Stimulated activated CD4-positive, alpha-beta T cell treated with anti-CD3 and anti-CD28 coated beads, Interleukin-2, amount 100 ng/mL, for 4 hours (primary cell): ENCODE results near the gene C22orf23.
"Not testable (repeated sequence)": the region's sequence is repeated elsewhere in the genome, so short reads cannot be mapped to it uniquely, and the experiment has no call there.

Source experiments
- DNase-seq: peaks from one replicate; pipeline ENCODE4 v3.0.0-alpha.2; 2020; ENCODE audit warnings: low read depth

C22orf23 gene

DNA sequence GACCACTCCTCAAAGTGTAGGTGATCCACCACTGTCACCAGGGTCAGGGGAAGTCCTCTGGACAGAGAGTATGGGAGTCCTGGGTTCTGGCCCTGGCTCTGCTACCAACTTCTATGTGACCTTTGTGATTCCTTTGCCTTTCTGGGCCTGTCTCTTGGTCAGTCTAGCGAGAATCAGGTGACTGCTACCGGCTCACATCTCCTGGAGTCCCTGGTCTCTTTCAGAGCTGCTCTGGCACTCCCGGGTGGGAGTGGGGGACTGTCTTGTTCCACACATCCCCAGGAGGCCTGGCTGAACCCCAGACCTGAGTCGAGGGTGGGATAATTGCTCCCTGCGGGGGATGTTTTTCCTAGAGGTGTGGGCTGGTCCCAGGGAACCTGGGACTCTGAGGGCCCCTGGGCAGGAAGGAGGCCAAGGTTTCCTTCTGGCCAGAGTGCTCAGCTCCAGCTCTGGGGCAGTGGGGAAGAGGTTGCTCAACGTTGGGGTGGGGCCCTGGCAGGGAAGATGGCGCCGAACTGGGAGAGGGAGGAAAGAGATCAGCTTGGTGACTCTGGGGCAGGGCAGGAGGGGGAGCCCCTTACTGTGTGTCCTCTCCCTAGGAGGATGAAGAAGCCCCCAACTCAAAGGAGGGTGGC lies 28.9 kb upstream of the C22orf23 start:
- no peak for DNase-seq

DNA sequence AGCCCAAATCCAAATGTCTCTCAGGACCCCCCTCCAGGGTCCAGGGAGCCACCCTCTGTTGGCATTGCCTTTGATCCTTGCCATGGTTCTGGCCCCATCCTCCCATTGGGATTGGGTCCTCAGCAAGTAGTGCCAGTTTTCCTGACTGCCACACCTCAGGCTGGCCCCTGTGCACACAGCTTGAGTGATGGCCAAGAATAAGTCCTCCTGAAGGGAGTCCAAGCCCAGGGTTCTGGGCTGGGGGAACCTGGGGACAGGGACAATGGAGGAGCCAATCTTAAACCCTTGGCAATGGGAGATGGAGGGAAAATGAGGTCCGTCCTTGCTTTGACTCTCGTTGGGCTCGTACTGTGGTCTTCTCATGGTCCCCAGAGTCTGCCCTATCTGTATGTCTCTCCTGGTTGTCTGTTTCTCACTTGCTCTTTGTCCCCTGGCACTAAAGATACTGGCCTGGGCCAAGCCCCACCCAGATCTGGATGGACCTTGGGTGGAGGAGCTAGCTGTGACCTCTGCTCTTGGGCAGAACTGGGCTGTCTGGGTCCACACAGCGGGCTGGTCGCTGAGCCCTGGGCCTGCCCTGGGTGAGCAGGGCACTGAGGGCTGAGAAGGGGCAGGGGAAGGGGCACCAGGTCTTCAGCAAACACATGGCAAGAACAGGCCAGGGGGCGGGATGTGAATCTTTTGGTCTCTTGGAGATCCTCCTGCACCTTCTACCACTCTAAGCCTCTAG lies 28.0 kb upstream of the C22orf23 start:
- no peak for DNase-seq

DNA sequence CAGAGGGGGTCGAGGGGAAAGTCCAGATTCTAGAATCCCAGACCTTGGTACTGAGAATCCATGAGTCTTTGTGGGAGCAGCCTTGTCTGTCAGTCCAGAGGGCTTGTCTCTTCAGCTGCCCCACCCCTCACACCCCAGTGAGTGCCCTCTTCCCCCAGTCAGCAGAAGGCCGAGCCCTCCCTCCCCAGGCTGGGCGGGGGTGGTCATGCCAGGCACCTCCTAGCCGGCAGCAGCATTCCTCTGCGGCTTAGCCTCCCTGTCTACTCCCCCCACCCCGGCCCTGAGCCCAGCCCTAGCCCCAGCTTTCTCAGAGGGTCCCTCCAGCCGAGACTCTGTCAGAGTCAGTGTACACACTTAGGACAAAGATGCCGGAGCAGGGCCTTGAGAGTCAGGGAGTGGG lies 26.4 kb upstream of the C22orf23 start:
- no peak for DNase-seq

DNA sequence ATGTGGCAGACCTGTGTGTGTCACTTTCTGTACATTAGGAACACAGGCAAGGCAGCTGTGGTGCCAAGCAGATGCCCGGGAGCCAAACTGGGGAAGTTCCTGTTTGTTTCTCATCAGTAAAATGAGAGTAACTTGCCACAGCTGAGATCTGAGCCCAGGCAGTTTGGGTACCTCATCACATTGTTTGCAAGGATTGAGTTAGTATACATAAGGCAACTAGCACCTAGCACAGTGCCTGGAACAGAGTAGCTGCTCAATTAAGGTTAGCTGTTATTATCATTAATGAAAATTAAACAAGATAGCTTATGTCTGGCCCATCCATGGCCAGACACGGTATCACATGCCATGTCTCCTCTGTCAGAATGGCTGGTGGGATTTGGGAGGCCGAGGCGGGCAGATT lies 23.1 kb upstream of the C22orf23 start:
- no peak for DNase-seq

DNA sequence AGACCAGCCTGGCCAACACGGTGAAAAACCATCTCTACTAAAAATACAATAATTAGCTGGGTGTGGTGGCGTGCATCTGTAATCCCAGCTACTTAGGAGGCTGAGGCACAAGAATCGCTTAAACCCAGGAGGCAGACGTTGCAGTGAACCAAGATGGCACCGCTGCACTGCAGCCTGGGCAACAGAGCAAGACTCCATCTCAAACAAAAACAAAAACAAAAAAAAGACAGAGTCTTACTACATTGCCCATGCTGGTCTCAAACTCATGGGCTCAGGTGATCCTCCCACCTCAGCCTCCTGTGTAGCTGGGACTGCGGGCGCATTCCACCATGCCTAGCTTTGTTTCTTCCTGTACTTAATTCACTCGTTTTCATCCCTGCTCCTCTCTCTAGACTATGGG lies 22.6 kb upstream of the C22orf23 start:
- not testable (repeated sequence) for DNase-seq

DNA sequence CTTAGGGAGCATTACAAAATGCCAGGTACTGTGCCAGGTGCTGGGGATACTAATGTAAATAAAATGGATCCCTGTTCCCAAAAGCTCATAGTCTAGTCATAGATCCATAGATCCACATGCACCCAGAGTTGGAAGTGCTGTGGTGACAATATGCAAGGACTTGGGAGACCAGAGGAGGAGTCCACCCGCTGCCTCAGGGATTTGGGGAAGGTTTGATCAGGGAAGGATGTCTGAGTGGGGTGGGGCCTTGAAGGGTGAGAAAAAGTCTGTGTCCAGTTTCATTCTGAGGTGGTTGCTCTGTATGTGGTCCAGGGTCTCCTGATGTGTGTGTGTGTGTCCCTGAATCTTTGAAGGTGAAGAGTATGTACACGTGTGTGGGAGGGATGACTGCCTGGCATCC lies 21.8 kb upstream of the C22orf23 start:
- DNase-seq: no peak

DNA sequence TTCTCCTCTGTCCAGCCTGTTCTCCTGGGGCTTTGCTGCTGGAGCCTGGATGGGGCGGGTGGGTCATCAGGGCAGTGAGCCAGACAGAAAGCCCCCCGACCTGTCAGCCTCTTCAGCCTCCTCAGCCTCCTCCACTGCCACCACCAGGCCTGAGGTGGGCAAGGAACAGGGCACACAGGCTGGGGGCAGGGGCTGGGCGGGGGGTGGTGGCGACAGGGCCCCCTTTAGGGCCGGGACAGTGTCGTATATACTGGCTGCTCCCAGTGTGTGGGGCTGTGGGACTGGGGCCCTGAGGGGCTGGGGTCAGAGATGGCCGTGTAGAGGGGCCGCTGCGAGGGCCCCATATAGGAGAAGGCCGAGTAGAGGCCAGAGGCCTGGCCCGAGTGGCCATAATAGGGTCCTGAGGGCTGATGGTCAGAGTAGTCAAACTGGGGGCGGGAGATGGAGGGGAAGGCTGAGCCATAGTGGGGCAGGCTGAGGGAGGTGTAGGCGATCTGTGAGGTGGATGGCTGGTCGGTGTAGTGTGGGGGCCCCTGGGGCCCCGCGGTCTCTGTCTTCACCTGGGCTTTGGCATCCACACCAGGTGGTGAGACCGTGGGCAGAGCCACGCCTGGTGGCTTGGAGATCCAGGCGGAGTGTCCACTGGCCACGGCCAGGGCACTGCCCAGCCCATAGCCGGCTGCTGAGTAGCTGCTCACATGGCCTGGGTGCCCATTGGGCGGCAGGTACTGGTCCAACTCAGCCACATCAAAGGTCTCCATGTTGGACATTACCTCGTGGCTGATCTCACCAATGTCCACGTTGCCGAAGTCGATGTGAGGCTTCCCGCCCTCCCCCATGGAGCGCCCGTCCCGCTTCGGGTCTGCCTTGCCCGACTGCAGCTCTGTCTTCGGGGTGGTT lies 20.1 kb upstream of the C22orf23 start:
- DNase-seq: no peak

DNA sequence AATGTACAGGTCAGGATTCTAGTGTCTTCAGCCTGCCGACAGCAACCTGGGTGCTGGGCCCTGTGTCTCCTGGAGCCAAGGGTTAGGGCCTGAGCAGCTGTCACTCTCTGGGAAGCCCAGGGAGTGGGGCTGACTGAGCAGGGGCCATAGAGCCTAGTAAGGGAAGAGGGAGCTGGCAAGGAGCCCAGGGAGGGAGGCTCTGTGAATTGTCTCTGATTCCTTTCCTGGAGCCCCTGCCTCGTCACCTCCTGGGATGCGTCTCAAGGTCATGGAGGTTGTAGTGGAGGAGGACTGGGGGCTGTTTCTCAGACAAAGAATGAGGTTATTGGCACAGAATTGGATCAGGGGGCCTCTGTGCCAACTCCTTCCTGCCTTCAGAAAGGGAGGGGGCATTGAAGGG lies 19.1 kb upstream of the C22orf23 start:
- DNase-seq: no peak

DNA sequence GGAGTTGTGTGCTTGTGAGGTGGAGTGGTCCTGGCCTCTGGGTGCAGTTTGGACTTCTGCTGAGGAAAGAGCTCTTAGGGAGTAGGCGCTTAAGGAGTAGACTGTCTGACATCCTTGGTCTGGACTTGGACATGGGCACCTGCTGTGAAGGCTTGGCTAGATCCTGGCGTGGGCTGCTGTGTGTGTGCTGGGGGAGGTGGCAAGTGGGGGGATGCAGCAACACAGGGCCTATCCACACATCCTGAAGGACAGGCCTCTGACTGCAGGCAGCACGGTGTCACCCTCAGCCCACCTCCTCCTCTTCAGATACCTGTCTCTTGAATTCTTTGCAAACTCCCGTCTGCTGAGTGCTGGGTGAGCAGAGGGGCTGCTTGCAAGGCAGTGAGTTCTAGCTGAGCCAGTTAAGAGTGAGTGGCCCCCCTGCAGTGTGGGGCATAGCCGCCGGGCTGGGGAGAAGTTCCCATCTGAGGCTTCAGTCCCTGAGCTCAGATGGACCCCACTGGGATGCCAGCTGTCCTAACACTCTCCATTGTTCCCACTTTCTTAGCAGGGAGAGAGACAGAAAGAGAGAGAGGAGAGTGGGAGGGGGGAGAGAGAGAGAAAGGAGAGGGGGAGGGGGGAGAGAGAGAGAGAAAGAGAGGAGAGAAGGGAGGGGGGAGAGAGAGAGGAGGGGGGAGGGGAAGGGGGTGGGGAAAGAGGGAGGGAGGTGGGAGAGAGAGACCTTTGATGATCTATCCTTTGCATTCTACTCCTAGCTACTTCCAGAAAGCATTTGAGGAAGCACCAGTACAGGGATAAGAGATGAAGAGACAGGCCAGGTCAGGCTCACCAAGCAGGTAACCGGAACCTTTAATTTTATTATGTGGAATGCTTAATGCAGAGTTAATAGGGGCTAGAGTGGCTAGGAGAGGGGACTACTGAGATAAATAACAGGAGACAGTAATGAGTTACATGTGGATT lies 18.4 kb upstream of the C22orf23 start:
- DNase-seq: no peak

DNA sequence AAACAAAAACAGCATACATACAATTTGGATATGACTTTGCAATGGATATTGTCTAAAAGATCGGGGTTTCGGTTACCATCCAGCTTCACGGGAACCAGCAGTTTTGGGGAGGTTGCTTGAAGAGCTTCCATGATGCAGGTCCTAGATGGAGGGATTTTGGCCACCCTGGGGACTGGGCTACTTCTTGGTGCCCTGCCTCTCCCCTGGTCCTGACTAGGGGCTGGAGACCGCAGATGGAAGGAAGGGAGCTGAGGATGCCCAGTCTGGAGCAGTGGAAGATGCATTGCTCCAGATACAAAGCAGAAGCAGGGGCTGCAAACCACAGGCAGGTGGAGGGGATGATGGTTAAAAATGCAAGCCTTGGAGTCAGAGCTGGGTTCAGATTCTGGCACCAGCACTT lies 17.5 kb upstream of the C22orf23 start:
- no peak for DNase-seq

DNA sequence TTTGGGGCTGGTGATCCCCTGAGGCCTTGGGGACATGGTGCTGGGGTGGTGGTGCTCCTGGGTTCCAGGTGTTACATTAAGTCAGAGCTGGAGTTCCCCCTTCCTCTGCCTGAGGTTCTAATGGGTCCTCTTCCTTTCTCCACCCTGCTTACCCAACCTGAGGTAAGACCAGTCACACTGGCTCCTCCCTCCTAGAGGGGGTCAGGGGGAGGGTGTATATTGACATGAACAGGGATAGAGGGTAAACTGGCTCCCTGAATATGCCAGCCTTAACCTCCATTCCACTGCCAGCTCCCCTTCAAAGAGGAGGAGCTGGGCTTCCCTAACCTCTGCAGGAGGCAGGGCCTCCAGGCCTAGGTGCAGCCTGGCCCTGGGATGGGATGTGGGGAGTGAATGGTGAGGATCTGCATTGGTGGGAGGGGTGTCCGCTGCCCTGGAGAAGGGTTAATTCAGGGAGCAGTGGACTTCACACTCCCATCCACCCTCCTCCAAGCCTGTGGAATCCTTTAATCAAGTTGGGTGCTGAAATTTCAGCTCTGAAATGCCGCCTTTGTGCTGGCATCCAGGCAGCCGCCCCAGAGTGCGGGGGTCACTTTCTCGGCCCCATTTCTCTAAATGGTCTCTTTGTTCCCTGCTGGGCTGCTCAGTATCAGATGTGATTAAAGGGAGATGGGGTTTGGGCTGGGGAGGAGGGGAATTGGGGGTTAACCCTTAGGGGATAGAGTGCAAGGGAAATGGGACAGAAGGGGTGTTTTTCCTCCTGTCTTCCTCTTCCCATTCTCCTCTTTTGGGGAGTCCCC lies 15.3 kb upstream of the C22orf23 start:
- no peak for DNase-seq

DNA sequence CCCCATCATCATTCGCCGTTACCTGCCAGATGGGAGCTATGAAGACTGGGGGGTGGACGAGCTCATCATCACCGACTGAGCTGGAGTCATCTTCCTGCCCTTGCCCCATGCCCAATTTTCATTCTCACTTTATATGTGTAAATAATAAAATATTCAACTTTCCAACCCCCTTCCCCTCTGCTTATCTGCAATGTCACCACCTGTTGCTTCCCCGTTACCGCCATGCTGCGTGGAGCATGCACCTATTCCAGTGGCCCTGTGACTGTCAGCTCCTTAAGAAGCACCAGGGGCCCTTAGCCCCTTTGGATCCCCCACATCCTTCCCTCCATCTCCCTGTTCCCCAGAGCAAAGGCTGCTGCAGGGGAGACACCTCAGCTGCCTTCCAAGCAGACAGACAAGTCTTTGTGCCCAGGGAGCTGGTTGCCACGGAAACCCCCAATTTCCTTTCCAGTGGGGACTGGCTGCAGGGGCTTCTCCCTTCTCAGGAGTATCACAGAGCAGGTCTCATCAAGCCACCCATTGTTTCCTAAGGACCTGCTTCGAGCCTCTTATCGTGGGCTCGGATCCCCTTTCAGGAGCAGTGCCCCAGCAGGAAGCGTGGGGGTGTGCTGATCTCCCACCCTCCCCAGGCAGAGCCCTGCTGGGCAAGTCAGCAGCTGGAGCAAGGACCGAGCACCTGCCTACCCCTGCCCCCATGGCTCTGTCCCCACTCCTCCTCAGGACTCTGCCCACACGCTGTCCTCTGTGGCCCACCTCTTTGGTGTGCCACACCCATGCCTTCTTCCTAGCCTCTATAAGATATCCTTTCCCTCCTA lies 14.4 kb upstream of the C22orf23 start:
- no peak for DNase-seq

DNA sequence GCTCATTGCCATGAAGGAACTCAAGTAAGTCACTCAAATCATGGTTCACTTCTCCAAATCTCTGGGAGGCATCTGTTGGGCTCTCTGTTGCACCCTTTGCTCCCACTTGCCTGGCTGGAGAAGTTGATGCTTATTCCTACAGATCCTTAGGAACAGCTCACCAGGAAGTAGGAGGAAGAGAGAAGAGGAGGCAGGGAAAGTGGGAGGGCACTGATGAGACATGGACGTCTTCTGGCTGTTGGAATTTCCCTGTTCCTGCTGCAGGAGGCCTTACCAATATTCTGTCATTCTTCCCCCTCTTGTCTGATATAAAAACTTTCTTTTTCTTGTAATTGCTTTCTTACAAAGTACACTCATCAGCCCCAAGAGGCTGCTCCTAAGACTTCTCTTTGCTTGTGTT lies 13.7 kb upstream of the C22orf23 start:
- no peak for DNase-seq

DNA sequence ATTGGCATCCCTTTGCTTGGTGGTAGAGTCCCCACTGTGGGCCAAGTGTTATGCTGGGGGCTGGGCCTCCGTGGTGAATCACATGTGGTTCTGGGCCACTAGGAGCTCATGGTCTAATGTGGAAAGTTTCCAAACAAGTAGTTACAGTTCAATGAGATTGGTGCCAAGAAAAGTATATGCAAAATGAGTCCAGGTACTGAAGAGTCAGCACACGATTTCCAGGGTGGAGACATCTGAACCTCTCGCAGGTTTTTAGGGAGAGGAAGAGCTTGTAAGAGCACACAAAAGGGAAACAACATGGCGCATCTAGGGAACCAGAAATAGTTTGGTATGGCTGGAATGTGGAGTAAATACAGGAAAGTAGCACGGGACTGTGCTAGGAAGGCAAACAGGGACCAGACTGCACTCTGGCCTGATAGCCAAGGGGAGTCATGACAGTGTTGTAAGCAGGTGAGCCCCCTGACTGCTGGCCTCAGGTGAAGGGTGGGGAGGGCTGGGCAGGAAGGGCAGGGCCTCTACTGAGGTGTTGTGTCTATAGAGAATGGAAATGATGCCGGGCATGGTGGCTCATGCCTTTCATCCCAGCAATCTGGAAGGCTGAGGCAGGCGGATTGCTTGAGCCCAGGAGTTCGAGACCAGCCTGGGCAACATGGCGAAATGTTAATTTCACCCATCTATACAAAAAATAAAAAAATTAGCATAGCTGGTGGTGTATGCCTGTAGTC lies 12.7 kb upstream of the C22orf23 start:
- no peak for DNase-seq

DNA sequence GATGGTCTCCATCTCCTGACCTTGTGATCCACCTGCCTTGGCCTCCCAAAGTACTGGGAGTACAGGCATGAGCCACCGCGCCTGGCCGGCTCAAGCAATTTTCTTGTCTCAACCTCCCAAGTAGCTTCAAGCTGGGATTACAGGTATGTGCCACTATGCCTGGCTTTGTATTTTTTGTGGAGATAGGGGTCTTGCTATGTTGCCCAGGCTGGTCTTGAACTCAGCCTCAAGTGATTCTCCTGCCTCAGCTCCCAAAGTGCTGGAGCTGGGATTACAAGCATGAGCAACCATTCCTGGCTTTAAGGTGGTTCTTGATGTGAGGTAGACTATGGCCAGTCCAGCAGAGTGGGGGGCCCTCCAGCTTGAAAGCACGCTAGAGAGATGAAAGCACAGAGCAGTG lies 7.7 kb upstream of the C22orf23 start:
- no peak for DNase-seq

DNA sequence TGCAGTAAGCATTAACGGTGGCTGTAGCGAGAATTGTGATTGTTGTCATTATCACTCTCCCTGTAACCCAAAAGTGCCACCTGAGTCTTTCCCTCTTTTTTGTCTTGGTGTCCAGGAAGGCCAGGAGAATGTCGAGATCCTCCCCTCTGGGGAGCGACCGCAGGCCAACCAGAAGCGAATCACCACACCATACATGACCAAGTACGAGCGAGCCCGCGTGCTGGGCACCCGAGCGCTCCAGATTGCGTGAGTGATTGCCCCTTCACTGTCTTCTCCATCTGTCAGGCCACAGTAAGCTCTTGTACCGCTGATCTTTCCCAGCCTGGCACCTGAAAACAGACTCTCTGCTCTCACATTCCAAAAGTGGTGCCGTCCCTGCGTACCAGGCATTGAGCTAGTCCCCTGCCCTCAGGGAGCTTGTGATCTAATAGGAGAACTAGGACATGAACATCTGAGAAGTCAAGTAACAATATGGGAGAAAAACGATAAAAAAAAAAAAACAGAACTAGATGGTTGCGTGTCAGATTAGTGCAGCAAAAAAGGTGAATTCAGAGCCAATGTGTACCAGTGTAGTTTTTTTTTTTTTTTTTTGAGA lies 5.9 kb upstream of the C22orf23 start:
- no peak for DNase-seq

DNA sequence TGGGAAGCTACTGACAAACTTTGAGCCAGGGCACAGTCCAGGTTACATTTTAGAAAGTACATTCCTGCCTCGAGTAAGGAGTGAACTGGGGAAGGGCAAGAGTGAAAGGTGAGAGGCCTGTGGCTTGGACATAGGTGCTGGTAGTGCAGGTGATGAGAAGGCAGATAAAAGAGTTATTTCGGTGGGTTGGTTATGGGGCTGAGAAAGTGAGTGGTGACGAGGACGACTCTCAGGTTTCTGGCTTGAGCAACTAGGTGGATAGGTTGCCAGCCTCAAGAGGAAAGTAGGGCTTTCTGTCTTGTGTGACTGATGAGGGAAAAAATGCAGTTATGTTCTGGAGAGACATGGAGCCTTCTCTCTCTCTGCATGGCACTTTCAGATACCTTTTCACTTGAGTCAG lies 3.8 kb upstream of the C22orf23 start:
- no peak for DNase-seq

DNA sequence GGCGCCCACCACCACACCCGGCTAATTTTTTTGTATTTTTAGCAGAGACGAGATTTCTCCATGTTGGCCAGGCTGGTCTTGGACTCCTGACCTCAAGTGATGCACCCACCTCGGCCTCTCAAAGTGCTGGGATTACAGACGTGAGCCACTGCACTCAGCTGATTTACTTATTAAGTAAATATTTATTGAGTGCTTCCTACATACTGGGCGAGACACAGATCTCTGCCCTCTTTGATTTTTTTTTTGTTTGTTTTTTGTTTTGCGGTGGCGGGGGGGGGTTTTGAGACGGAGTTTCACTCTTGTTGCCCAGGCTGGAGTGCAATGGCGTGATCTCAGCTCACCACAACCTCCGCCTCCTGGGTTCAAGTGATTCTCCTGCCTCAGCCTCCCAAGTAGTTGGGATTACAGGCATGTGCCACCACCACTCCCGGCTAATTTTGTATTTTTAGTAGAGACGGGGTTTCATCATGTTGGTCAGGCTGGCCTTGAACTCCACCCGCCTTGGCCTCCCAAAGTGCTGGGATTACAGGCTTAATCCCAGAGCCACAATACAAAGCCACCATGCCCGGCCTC lies 2.5 kb upstream of the C22orf23 start:
- DNase-seq: not testable (repeated sequence)

DNA sequence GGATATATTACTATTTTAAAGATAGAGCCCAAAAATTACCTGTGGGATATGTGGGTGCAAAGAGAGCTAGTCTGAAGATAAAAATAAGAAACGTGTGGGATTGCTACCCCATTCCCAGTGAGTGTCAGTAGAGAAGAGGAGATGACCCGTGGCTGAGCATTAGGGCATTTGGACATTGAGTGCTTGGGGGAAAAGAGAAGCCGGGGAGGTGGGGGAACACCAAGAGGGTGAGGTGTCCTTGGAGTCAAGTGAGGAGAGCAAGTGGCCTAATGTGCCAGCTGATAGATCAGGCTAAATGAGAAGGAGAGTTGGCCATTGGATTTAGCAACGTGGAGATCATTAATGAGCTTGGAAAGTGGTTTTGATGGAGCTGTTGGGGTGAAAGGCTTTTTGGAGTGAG lies 1.3 kb upstream of the C22orf23 start:
- DNase-seq: no peak
